CD4-positive, alpha-beta T cell (primary cell): Measurements from ENCODE around the gene SLC25A5. TPM values are rescaled to one million over a fixed set of nuclear protein-coding genes. Genes with fewer than 3 reads are reported as not detected.
"Not testable (repeated sequence)": the region's sequence is repeated elsewhere in the genome, so short reads cannot be mapped to it uniquely, and the experiment has no call there.

Source experiments
- ATAC-seq: fragments of 200-7000 bp; cut with Tn5 transposase; one replicate; pipeline ENCODE4 v1.10.0; 2022; ENCODE audit warnings: mild to moderate bottlenecking; ENCODE audit not compliant: poor library complexity
- CTCF ChIA-PET: fragments of 350-600 bp; sonication (Branson Sonifier 250); formaldehyde crosslinking; loops from one replicate; lab custom pipeline; 2021; ENCODE audit warnings: antibody characterized with exemption, inconsistent platforms; lab: Charles Lee
- POLR2A ChIA-PET: fragments of 350-600 bp; sonication (Branson Sonifier 250); formaldehyde crosslinking; loops from one replicate; lab custom pipeline; 2021; ENCODE audit warnings: antibody characterized with exemption, inconsistent platforms; lab: Charles Lee
- DNase-seq, 14 experiments: peaks; one replicate each; pipeline ENCODE4 v3.0.0-alpha.2; 2013 to 2020; ENCODE audit warnings: mixed read lengths in 2 of 14
- H3K27ac ChIP-seq, 2 donors: one replicate each; pipeline versions ENCODE4 v1.5.1 to v1.7.0; 2013; ENCODE audit warnings: low read length in 2 of 2, low read depth in 1 of 2, mild to moderate bottlenecking in 1 of 2
- H3K27me3 ChIP-seq, 2 experiments: 1 replicate in 1 of 2; 2 replicates in 1 of 2; pipeline versions ENCODE4 v1.6.1 to v1.7.0; 2013; ENCODE audit warnings: low read length in 2 of 2, control low read depth in 1 of 2, mild to moderate bottlenecking in 1 of 2, moderate library complexity in 1 of 2; ENCODE audit not compliant: insufficient read depth in 2 of 2, control insufficient read depth in 1 of 2
- H3K36me3 ChIP-seq: one replicate; pipeline ENCODE4 v1.6.1; 2013; ENCODE audit warnings: low read length, control low read depth; ENCODE audit not compliant: insufficient read depth
- H3K4me1 ChIP-seq: one replicate; pipeline ENCODE4 v1.6.1; 2013; ENCODE audit warnings: low read length, control low read depth; ENCODE audit not compliant: insufficient read depth
- H3K4me3 ChIP-seq: one replicate; pipeline ENCODE4 v1.5.1; 2013; ENCODE audit warnings: mild to moderate bottlenecking, low read length, moderate library complexity
- H3K9me3 ChIP-seq, 2 experiments: 1 replicate in 1 of 2; 2 replicates in 1 of 2; pipeline versions ENCODE4 v1.6.1 to v1.7.0; 2013; ENCODE audit warnings: low read length in 2 of 2, mild to moderate bottlenecking in 2 of 2, control low read depth in 1 of 2, moderate library complexity in 1 of 2; ENCODE audit not compliant: control insufficient read depth in 1 of 2, insufficient read depth in 1 of 2
- H3K27ac Mint-ChIP-seq: one replicate; pipeline ENCODE4 v1.8.0; 2020; ENCODE audit warnings: mixed read lengths
- H3K27me3 Mint-ChIP-seq: one replicate; pipeline ENCODE4 v1.8.0; 2021; ENCODE audit warnings: mixed read lengths
- H3K36me3 Mint-ChIP-seq: one replicate; pipeline ENCODE4 v1.8.0; 2021; ENCODE audit warnings: low read depth, mixed read lengths
- H3K4me1 Mint-ChIP-seq: one replicate; pipeline ENCODE4 v1.8.0; 2021; ENCODE audit warnings: low read depth, mixed read lengths
- H3K4me3 Mint-ChIP-seq: one replicate; pipeline ENCODE4 v1.8.0; 2020; ENCODE audit warnings: mild to moderate bottlenecking, mixed read lengths
- H3K9me3 Mint-ChIP-seq: one replicate; pipeline ENCODE4 v1.8.0; 2020; ENCODE audit warnings: mixed read lengths
- CTCF ChIP-seq: fragments of 200-600 bp; IDR thresholded peaks from one replicate; pipeline ENCODE4 v1.8.0; 2022; ENCODE audit warnings: antibody characterized with exemption, mild to moderate bottlenecking
- intact Hi-C, 2 experiments: fragments of 100-400 bp; cut with DNase I in 1 of 2; cut with micrococcal nuclease in 1 of 2; formaldehyde crosslinking; loops; one replicate each; pipeline versions ENCODE4 v1.15.1 to v1.9.0; 2023 to 2025; cut with DNase I, micrococcal nuclease
- total RNA-seq, 174 experiments: library from RNA in 2 of 174; stranded (reverse) in 2 of 174; gene quantifications; one replicate each; pipeline ENCODE4 v1.2.3 and lab custom pipeline; 2021 to 2026

SLC25A5 gene
- total RNA-seq, 2 experiments from 2014 or later, result 160 to 161 TPM

- no peaks in the 10 kb centered on the region for H3K27me3 Mint-ChIP-seq
- no peak overlapping the region for H3K4me3 Mint-ChIP-seq
- DNase-seq, result peak in 10 of 14 experiments; percentile 15 to 64 (median 22)
- no peaks in the 10 kb centered on the region for H3K27me3 ChIP-seq
- H3K4me1 Mint-ChIP-seq, result no peaks in the 10 kb centered on the region
- peaks cover 8% of the 10 kb centered on the region for H3K4me1 ChIP-seq
- H3K36me3 Mint-ChIP-seq, result no peaks in the 10 kb centered on the region
- H3K27ac Mint-ChIP-seq, result no peak overlapping the region
- peak; percentile 44 for ATAC-seq
- TF ChIP-seq CTCF, result peak; percentile 65
- H3K27ac ChIP-seq, result no peak overlapping the region
- H3K36me3 ChIP-seq, result no peaks in the 10 kb centered on the region
- CTCF ChIA-PET, result interaction anchor here (1.7 kb wide), 1 partner anchor 11 kb away, joined by 3 read pairs; no protein-coding TSS in a partner anchor
- H3K9me3 ChIP-seq, result no peaks in the 10 kb centered on the region
- POLR2A ChIA-PET, result no interaction called here
- intact Hi-C loops, result no loop called here
- H3K4me3 ChIP-seq, result no peak overlapping the region
- no peaks in the 10 kb centered on the region for H3K9me3 Mint-ChIP-seq
Measured at GRCh38 chrX:119488749-119489148, 20.5 kb downstream of the SLC25A5 start.

GRCh38 chrX:119489212-119490074 is 21.2 kb downstream of the SLC25A5 start:
- Histone ChIP-seq H3K4me3 (no peak overlapping the region), H3K27me3 (no peaks in the 10 kb centered on the region), H3K9me3 (no peaks in the 10 kb centered on the region), H3K36me3 (no peaks in the 10 kb centered on the region), H3K27ac (no peak overlapping the region), H3K4me1 (peaks cover 8% of the 10 kb centered on the region)
- intact Hi-C loops, result no loop called here
- TF ChIP-seq CTCF, result no peak
- H3K4me1 Mint-ChIP-seq, result no peaks in the 10 kb centered on the region
- H3K9me3 Mint-ChIP-seq, result no peaks in the 10 kb centered on the region
- H3K36me3 Mint-ChIP-seq, result no peaks in the 10 kb centered on the region
- H3K4me3 Mint-ChIP-seq, result no peak overlapping the region
- CTCF ChIA-PET, result interaction anchor here (1.7 kb wide), 1 partner anchor 11 kb away, joined by 3 read pairs; no protein-coding TSS in a partner anchor
- ATAC-seq, result no peak
- no peak overlapping the region for H3K27ac Mint-ChIP-seq
- POLR2A ChIA-PET, result no interaction called here
- DNase-seq, result no peak
- H3K27me3 Mint-ChIP-seq, result no peaks in the 10 kb centered on the region

- no peaks in the 10 kb centered on the region for H3K36me3 ChIP-seq
- H3K9me3 ChIP-seq, result no peaks in the 10 kb centered on the region
- H3K4me3 ChIP-seq, result no peak overlapping the region
- H3K4me1 ChIP-seq, result peaks cover 26% of the 10 kb centered on the region
- H3K27ac Mint-ChIP-seq, result no peak overlapping the region
- no peaks in the 10 kb centered on the region for H3K27me3 Mint-ChIP-seq
- H3K4me3 Mint-ChIP-seq, result no peak overlapping the region
- H3K36me3 Mint-ChIP-seq, result no peaks in the 10 kb centered on the region
- peaks cover 11% of the 10 kb centered on the region for H3K4me1 Mint-ChIP-seq
- TF ChIP-seq CTCF, result no peak
- H3K27me3 ChIP-seq, result no peaks in the 10 kb centered on the region
- no peak for DNase-seq
- intact Hi-C loops, result no loop called here
- ChIA-PET POLR2A (no interaction called here), CTCF (no interaction called here)
- H3K9me3 Mint-ChIP-seq, result no peaks in the 10 kb centered on the region
- ATAC-seq, result no peak
- H3K27ac ChIP-seq, result no peak overlapping the region
Measured at GRCh38 chrX:119492463-119492862, 24.2 kb downstream of the SLC25A5 start.

GRCh38 chrX:119493851-119494495 is 25.7 kb downstream of the SLC25A5 start:
- H3K9me3 ChIP-seq, H3K4me3 Mint-ChIP-seq, H3K36me3 Mint-ChIP-seq, intact Hi-C loops, POLR2A ChIA-PET, H3K27ac ChIP-seq, H3K36me3 ChIP-seq, H3K27me3 ChIP-seq, DNase-seq, H3K27me3 Mint-ChIP-seq, H3K27ac Mint-ChIP-seq, H3K9me3 Mint-ChIP-seq, H3K4me3 ChIP-seq, ATAC-seq: not testable (repeated sequence)
- H3K4me1 ChIP-seq, result peaks cover 21% of the 10 kb centered on the region
- H3K4me1 Mint-ChIP-seq, result peaks cover 11% of the 10 kb centered on the region
- CTCF ChIA-PET, result interaction anchor here (0.6 kb wide), 1 partner anchor 12 kb away, joined by 3 read pairs; no protein-coding TSS in a partner anchor
